GM20431 (cell line): Measurements from ENCODE around the gene ZBED5.
"Not testable (repeated sequence)": the region's sequence is repeated elsewhere in the genome, so short reads cannot be mapped to it uniquely, and the experiment has no call there.

ENCODE experiments used
- in situ Hi-C: fragments of 300-500 bp; cut with MseI, MboI; formaldehyde crosslinking; loops from one replicate; pipeline ENCODE4 v1.15.0; 2020; ENCODE audit warnings: low sequenced_read_pairs; ENCODE audit not compliant: unreplicated experiment

The ZBED5 gene

DNA sequence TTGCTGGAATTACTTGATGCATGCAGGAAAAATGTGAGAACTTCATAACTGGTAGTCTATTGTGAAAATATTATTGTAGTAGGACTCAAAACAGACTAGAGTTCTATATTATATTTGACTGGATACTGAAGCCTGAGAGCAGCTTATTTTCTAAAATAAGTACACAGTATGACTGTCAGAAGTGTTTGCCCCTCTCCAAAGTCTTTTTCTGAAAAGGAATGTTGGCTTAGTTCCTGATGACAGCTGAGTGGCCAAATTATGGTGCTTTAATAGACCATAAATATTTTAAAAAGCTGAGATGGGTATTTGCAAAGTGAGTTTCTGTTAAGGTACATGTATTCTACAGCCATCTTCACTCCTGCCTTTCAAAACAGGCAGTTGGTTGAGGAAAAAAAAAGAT, 13.1 kb downstream of the ZBED5 start:
- in situ Hi-C loops: no loop called here

- in situ Hi-C loops: no loop called here
Measured at GRCh38 chr11:10844356-10844755, 13.5 kb downstream of the ZBED5 start.

- in situ Hi-C loops: no loop called here
Measured at GRCh38 chr11:10838881-10839280, 19.0 kb downstream of the ZBED5 start.

GRCh38 chr11:10838083-10838482, 19.8 kb downstream of the ZBED5 start:
- in situ Hi-C loops: no loop called here

- in situ Hi-C loops: not testable (repeated sequence)
Measured at GRCh38 chr11:10836884-10837283, 21.0 kb downstream of the ZBED5 start.

- in situ Hi-C loops: no loop called here
Measured at GRCh38 chr11:10829139-10829538, 28.7 kb downstream of the ZBED5 start.

DNA sequence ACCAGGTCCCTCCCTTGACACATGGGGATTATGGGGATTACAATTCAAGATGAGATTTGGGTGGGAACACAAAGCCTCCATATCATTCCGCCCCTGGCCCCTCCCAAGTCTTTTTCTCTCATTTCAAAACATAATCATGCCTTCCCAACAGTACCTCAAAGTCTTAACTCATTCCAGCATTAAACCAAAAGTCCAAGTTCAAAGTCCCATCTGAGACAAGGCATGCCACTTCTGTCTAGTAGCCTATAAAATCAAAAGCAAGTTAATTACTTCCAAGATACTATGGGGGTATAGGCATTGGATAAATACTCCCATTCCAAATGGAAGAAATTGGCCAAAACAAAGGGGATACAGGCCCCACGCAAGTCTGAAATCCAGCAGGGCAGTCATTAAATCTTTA, 29.5 kb downstream of the ZBED5 start:
- in situ Hi-C loops: no loop called here

DNA sequence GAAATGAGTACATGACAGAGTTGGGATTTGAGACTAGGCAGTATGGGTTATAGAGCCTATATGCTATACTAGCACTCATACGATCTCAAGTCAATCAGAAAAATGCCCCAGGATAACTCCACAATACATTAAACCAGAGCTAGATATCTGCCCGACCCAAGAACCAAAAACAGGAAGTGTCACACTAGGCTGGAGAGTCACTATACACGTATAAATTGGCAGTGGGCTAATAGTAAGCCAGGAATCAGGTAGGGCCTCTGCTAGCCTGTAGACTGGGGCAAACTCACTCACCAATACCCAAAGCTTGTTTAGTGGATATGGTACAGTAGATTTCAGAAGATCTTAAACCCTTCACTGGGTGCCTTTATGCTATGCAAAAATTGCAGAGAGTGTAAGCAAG, 33.0 kb downstream of the ZBED5 start:
- in situ Hi-C loops: no loop called here

DNA sequence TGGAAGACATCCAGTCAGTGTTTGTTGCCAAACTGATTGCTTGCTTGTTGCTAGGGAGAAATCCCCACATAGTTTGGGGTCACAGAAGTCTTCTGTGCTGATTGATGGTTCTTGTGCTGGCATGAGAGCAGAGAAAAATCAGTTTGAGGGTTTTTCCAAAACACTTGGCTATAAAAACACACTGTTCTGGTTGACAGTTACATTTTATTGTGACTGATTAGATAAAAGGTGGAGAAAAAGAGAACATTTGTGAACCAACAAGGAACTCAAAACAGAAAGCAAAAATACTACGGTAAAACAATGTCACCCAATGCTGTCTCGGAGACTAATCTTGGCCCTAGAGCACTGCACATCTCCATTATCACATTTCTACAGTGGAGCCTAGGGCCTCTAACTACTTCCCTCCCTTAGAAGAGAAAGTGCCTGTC, 34.7 kb downstream of the ZBED5 start:
- in situ Hi-C loops: no loop called here

DNA sequence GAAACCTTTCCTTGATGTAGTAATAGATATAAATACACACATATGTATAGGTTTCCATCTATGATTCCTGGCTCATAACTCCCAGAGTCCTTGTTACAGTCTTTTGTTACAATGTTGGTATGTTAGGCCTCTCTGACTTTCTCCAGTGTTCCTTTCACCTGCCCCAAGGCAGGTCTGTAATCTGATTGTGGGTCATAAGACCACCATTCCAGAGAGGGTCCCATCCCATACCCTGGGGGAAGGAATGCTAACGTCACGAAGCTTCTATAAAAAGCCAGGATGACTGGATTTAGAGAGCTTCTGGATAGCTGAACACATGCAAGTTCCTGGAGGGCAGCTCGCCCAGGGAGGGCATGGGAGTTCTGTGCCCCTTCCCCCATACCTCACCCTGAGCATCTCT, 35.4 kb downstream of the ZBED5 start:
- in situ Hi-C loops: not testable (repeated sequence)

DNA sequence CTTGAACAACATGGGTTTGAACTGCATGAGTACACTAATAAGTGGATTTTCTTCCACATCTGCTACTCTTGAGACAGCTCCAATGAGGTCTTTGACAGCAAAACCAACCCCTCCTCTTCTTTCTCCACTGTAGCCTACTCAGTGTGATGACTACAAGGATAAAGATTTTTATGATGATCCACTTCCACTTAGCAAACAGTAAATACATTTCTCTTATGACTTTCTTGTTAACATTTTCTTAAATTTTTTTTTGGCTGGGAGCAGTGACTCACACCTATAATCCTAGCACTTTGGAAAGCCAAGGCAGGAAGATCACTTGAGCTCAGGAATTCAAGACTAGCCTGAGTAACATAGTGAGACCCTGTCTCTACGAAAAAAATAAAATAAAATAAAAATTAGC, 39.3 kb downstream of the ZBED5 start:
- in situ Hi-C loops: no loop called here

GRCh38 chr11:10813945-10814344, 43.9 kb downstream of the ZBED5 start:
- in situ Hi-C loops: no loop called here

- in situ Hi-C loops: no loop called here
Measured at GRCh38 chr11:10809373-10810160, 48.3 kb downstream of the ZBED5 start.

DNA sequence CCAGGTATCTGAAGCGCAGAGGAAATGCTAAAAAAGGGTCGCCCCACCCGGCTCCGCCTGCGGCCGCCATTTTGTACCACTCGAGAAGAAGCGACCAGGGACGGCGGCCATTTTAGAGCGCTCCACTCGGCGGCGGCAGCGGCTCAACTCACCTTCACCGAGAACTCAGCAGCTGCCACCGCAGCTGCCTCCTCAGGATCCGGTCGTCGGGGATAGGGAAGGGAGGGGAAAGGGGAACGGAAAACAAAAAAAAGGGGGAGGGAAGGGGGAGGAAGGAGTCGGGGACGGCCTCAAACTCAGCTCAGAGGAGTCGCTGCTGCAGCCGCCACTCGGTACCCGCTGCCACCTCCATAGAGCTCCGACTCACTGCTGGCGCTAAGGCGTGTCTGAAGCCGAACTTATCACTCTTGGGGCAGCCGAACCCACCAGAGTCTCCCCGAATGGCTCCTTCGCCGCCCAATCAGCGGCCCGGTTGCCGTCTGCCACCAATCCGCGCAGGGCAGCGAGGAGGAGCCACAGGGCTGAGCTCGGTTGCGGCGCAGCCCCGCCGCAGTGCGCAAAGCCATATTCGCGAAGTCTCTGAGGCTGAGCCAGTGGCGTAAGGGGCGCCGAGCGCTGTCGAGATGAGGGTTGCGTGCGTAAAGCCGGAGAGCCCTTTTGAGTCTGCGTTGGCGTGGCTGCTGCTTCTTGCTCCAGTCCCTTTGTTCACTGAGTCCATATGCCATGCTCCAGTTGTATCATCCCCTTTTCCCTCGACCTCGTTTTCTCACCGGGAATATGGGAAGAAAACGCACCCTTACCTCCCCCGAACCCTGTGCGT, 49.1 kb downstream of the ZBED5 start, which contains the start of gene EIF4G2:
Gene EIF4G2 (minus strand): TSS at position 374 of the 820 bp plus-strand sequence.
- in situ Hi-C loops: no loop called here

DNA sequence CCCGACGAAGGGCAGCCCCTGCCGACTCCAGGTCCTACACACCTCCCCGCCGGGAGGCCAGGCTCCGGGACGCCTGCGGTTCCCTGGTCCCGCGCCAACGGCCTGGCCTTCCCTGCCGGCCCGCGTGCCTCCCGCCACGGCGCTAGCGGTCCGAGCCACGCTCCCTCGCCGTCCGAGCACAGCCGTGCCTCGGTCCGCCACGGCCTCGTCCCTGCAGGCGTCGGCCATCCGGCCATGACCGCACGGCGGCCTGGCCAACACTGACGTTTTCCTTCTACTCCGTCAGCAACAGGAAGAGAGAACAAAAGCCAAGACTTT, 49.7 kb downstream of the ZBED5 start:
- in situ Hi-C loops: no loop called here

DNA sequence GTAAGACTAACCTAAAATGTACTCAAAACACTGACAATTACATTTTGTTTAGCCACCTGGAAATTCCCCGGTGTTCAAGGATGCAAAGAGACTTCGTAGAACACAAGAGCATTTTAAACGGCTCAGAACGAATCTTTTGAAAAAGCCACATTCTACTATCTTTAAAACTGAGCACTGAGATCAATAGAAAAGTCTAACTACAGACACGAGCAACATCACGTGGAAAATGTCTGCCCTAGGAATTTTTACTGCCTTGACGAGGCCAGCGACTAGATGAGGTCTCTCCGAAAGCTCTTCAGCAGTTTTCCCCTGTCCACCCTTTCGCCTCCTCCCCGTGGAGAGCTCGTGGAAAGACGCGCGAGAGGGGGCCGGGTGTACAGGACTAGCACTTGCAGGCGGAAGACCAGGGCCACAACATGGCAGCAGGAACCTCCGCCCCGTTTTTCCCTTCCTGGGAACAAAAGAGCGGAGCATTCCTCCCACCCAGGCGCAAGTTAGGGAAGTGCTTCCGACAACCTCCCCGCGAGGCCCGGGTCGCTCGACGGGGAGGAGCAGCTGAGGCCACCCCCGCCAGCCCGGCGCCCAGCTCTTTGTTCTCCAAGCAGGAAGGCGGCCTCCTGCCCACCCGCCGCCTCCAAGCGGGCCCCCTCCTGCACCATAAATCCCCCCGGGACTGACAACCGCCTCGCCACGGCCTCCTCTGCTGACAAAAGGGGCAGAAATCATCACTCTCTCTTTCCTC, 50.2 kb downstream of the ZBED5 start:
- in situ Hi-C loops: no loop called here

GRCh38 chr11:10806206-10806605, 51.6 kb downstream of the ZBED5 start:
- in situ Hi-C loops: no loop called here

DNA sequence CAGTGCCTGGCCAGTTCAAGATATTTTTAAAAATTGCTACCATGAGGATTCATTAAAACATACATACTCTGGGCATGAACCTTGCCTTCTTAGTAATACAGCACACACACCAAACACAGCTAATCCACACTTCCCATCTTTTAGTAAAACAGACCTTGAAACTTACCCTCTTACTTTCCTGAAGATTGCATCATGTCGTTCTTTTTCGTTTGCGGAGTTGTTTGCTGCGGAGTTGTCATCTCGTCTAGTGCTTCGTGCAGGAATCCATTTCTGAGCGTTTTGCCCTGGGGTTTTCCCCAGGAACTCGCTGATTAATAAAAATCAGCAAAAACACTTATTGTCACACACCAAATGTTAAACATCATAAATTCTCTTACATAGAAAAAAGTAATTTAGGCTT, 52.1 kb downstream of the ZBED5 start:
- in situ Hi-C loops: no loop called here

DNA sequence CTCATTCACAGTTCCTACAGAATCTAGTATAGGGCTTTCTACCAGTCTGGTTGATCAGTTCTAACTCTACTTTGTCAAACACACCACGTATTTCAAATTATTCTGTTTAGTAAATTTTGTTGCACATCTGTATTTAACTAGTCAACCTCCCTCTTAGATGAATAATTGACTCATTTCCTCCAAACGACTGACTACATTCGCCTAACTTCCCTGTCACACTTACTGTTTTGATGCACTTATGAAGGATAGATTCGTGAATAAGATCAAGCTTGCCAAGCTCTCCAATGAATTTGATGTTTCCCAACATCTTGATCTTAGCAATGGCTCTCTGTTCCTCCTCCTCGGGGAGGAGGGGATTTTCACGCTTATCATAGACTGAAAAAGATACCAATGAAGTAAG, 54.2 kb downstream of the ZBED5 start:
- in situ Hi-C loops: no loop called here
